Caco-2 (cell line): ENCODE results near the gene HCK. TPM values are rescaled to one million over a fixed set of nuclear protein-coding genes. Genes with fewer than 3 reads are reported as not detected.
A peak's percentile ranks its signal among the peaks of the same experiment; 100 is the strongest.

Experiments
- BruUV-seq: library from RNA; stranded (reverse); fragments of 400-500 nt; replicated peaks from 2 replicates; lab custom pipeline; 2021; lab: Mats Ljungman, UMichigan
- CTCF ChIA-PET: fragments of 300-600 bp; sonication (Branson Sonifier 250); formaldehyde crosslinking; loops from one replicate; lab custom pipeline; 2022; ENCODE audit warnings: antibody characterized with exemption; lab: Charles Lee
- POLR2A ChIA-PET: fragments of 300-600 bp; sonication (Branson Sonifier 250); formaldehyde crosslinking; loops from one replicate; lab custom pipeline; 2022; ENCODE audit warnings: antibody characterized with exemption; lab: Charles Lee
- DNase-seq, 2 experiments: peaks; one replicate each; pipeline versions ENCODE4 v3.0.0 to v3.0.0-alpha.2; 2020 to 2022
- H3K27me3 ChIP-seq: replicated peaks from 2 replicates; pipeline ENCODE4 v1.6.0; 2011; ENCODE audit warnings: low read length; ENCODE audit not compliant: control insufficient read depth, insufficient read depth
- H3K36me3 ChIP-seq: 2 replicates; pipeline ENCODE4 v1.5.1; 2011; ENCODE audit warnings: low read length; ENCODE audit not compliant: control insufficient read depth, insufficient read depth
- H3K4me1 ChIP-seq: fragments of 250-450 bp; sonication (Bioruptor Pico); 2 replicates; pipeline ENCODE4 v1.5.1; 2020; ENCODE audit warnings: mild to moderate bottlenecking
- H3K4me3 ChIP-seq: 2 replicates; pipeline ENCODE4 v1.5.1; 2011; ENCODE audit warnings: low read depth, mild to moderate bottlenecking, control low read depth, low read length
- H3K9me3 ChIP-seq: fragments of 250-450 bp; sonication (Bioruptor Pico); 2 replicates; pipeline ENCODE4 v1.5.1; 2020; ENCODE audit warnings: mild to moderate bottlenecking, moderate library complexity
- H3K27ac Mint-ChIP-seq: one replicate; pipeline ENCODE4 v1.8.0; 2022; ENCODE audit warnings: mixed read lengths; ENCODE audit not compliant: unreplicated experiment
- H3K27me3 Mint-ChIP-seq: one replicate; pipeline ENCODE4 v1.8.0; 2022; ENCODE audit warnings: mixed read lengths; ENCODE audit not compliant: insufficient read depth, unreplicated experiment
- H3K36me3 Mint-ChIP-seq: one replicate; pipeline ENCODE4 v1.8.0; 2022; ENCODE audit warnings: mild to moderate bottlenecking, mixed read lengths; ENCODE audit not compliant: insufficient read depth, unreplicated experiment
- H3K4me1 Mint-ChIP-seq: one replicate; pipeline ENCODE4 v1.8.0; 2022; ENCODE audit warnings: low read depth, mixed read lengths; ENCODE audit not compliant: unreplicated experiment
- H3K4me3 Mint-ChIP-seq: one replicate; pipeline ENCODE4 v1.8.0; 2022; ENCODE audit warnings: mild to moderate bottlenecking, moderate library complexity, mixed read lengths; ENCODE audit not compliant: unreplicated experiment
- H3K9me3 Mint-ChIP-seq: one replicate; pipeline ENCODE4 v1.8.0; 2022; ENCODE audit warnings: mixed read lengths; ENCODE audit not compliant: unreplicated experiment
- intact Hi-C: fragments of 100-400 bp; cut with micrococcal nuclease; formaldehyde crosslinking; loops from one replicate; pipeline ENCODE4 v1.10.0; 2022; ENCODE audit not compliant: unreplicated experiment
- total RNA-seq: library from RNA; stranded (reverse); gene quantifications from 2 replicates; pipeline ENCODE4 v1.2.3, GENCODE V29; 2022
- TF ChIP-seq, protein P1 (sequence below), 2 experiments: fragments of 200-600 bp in 1 of 2; IDR thresholded peaks; 1 replicate in 1 of 2; 2 replicates in 1 of 2; pipeline versions ENCODE4 v1.5.1 to v1.8.0; 2011 to 2022; ENCODE audit warnings: antibody characterized with exemption in 1 of 2, control low read depth in 1 of 2, inconsistent platforms in 1 of 2, low read depth in 1 of 2, low read length in 1 of 2, mild to moderate bottlenecking in 1 of 2, moderate library complexity in 1 of 2; ENCODE audit not compliant: insufficient read depth in 1 of 2, severe bottlenecking in 1 of 2, unreplicated experiment in 1 of 2

The HCK gene
- total RNA-seq, 1 experiment from 2014 or later, result not detected

- intact Hi-C loops, result no loop called here
- no peaks in the 10 kb centered on the region for H3K4me1 Mint-ChIP-seq
- peaks cover 40% of the 10 kb centered on the region for H3K36me3 Mint-ChIP-seq
- Histone ChIP-seq H3K4me3 (no peak overlapping the region), H3K36me3 (0 out of 2 replicates have a peak, but pooled peaks cover 1% of the 10 kb centered on the region), H3K9me3 (no peaks in the 10 kb centered on the region), H3K27me3 (no peaks in the 10 kb centered on the region), H3K4me1 (no peaks in the 10 kb centered on the region)
- H3K27ac Mint-ChIP-seq, result no peak overlapping the region
- TF ChIP-seq, protein P1, sequence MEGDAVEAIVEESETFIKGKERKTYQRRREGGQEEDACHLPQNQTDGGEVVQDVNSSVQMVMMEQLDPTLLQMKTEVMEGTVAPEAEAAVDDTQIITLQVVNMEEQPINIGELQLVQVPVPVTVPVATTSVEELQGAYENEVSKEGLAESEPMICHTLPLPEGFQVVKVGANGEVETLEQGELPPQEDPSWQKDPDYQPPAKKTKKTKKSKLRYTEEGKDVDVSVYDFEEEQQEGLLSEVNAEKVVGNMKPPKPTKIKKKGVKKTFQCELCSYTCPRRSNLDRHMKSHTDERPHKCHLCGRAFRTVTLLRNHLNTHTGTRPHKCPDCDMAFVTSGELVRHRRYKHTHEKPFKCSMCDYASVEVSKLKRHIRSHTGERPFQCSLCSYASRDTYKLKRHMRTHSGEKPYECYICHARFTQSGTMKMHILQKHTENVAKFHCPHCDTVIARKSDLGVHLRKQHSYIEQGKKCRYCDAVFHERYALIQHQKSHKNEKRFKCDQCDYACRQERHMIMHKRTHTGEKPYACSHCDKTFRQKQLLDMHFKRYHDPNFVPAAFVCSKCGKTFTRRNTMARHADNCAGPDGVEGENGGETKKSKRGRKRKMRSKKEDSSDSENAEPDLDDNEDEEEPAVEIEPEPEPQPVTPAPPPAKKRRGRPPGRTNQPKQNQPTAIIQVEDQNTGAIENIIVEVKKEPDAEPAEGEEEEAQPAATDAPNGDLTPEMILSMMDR (IDR thresholded peaks at IDR 0.05; ENCODE audit: insufficient read depth in 1 of 2, low read depth in 1 of 2, low read length in 1 of 2, severe bottlenecking in 1 of 2, unreplicated experiment in 1 of 2), result no peak
- POLR2A ChIA-PET, result no interaction called here
- CTCF ChIA-PET, result no interaction called here
- peak in 1 of 2 experiments; percentile 27 for DNase-seq
- H3K4me3 Mint-ChIP-seq, result no peak overlapping the region
- H3K9me3 Mint-ChIP-seq, result no peaks in the 10 kb centered on the region
- BruUV-seq, result no TSS peak
- H3K27me3 Mint-ChIP-seq, result no peaks in the 10 kb centered on the region
Measured at GRCh38 chr20:32126919-32127318, 74.9 kb downstream of the HCK start.

- H3K4me3 ChIP-seq, result no peak overlapping the region
- ChIA-PET POLR2A (no interaction called here), CTCF (no interaction called here)
- no peak for DNase-seq
- intact Hi-C loops, result no loop called here
- no peaks in the 10 kb centered on the region for H3K27me3 ChIP-seq
- H3K4me3 Mint-ChIP-seq, result no peak overlapping the region
- BruUV-seq, result no TSS peak
- TF ChIP-seq, protein P1 (IDR thresholded peaks at IDR 0.05; ENCODE audit: insufficient read depth in 1 of 2, low read depth in 1 of 2, low read length in 1 of 2, severe bottlenecking in 1 of 2, unreplicated experiment in 1 of 2), result no peak
- no peaks in the 10 kb centered on the region for H3K4me1 ChIP-seq
- peaks cover 43% of the 10 kb centered on the region for H3K36me3 Mint-ChIP-seq
- H3K27me3 Mint-ChIP-seq, result no peaks in the 10 kb centered on the region
- no peak overlapping the region for H3K27ac Mint-ChIP-seq
- H3K9me3 Mint-ChIP-seq, result no peaks in the 10 kb centered on the region
- no peaks in the 10 kb centered on the region for H3K9me3 ChIP-seq
- no peaks in the 10 kb centered on the region for H3K4me1 Mint-ChIP-seq
- 0 out of 2 replicates have a peak, but pooled peaks cover 1% of the 10 kb centered on the region for H3K36me3 ChIP-seq
Measured at GRCh38 chr20:32127347-32127746, 75.3 kb downstream of the HCK start.

GRCh38 chr20:32128167-32128566 is 76.1 kb downstream of the HCK start:
- ChIA-PET CTCF (no interaction called here), POLR2A (no interaction called here)
- no peaks in the 10 kb centered on the region for H3K9me3 Mint-ChIP-seq
- no peak overlapping the region for H3K27ac Mint-ChIP-seq
- Histone ChIP-seq H3K4me3 (no peak overlapping the region), H3K4me1 (no peaks in the 10 kb centered on the region), H3K9me3 (no peaks in the 10 kb centered on the region), H3K36me3 (0 out of 2 replicates have a peak, but pooled peaks cover 1% of the 10 kb centered on the region), H3K27me3 (no peaks in the 10 kb centered on the region)
- H3K4me1 Mint-ChIP-seq, result no peaks in the 10 kb centered on the region
- DNase-seq, result no peak
- TF ChIP-seq, protein P1 (IDR thresholded peaks at IDR 0.05; ENCODE audit: insufficient read depth in 1 of 2, low read depth in 1 of 2, low read length in 1 of 2, severe bottlenecking in 1 of 2, unreplicated experiment in 1 of 2), result no peak
- H3K4me3 Mint-ChIP-seq, result no peak overlapping the region
- peaks cover 39% of the 10 kb centered on the region for H3K36me3 Mint-ChIP-seq
- no peaks in the 10 kb centered on the region for H3K27me3 Mint-ChIP-seq
- intact Hi-C loops, result no loop called here
- BruUV-seq, result no TSS peak
